Activated CD4-positive, alpha-beta T cell treated with anti-CD3 and anti-CD28 coated beads, Interleukin-2, Interleukin-4, amounts not matched to agents 100 ng/mL and 50 ng/mL, durations not matched to agents 16 hours and 8 hours (primary cell): Measurements from ENCODE around the gene HAVCR2.
A peak's percentile ranks its signal among the peaks of the same experiment; 100 is the strongest.
"Not testable (repeated sequence)": the region's sequence is repeated elsewhere in the genome, so short reads cannot be mapped to it uniquely, and the experiment has no call there.

Experiments
- DNase-seq: peaks from one replicate; pipeline ENCODE4 v3.0.0-alpha.2; 2020; ENCODE audit warnings: low spot score

Gene HAVCR2

DNA sequence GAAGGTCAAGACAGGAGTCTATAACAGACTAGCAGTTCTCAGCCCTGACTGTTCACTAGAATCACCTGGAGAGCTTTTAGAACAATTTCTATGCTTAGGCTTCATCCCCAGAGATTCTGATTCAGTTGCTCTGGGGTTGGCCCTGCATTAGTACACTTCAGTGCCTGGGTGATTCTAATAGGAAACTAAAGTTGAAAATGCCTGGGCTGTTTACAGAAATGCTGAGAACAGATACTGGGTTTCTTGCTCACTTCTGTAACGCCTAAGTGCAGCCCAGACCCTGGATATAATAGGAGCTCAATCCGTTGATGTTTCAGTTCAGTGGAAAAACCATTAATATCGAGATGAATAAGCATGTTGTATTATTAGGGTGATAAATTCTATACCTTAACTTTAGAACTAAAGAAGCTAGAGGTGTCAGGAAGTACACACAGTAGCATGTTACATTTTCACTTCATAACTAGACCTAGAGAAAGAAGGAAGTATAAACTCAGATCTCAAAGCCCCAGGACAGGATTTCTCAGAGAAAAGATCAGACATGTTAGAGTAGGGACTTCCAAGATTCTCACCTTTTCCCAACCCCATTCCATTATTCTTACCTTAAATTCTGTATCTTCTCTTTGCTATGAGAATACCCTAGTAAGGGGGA, 20.4 kb downstream of the HAVCR2 start:
- no peak for DNase-seq

DNA sequence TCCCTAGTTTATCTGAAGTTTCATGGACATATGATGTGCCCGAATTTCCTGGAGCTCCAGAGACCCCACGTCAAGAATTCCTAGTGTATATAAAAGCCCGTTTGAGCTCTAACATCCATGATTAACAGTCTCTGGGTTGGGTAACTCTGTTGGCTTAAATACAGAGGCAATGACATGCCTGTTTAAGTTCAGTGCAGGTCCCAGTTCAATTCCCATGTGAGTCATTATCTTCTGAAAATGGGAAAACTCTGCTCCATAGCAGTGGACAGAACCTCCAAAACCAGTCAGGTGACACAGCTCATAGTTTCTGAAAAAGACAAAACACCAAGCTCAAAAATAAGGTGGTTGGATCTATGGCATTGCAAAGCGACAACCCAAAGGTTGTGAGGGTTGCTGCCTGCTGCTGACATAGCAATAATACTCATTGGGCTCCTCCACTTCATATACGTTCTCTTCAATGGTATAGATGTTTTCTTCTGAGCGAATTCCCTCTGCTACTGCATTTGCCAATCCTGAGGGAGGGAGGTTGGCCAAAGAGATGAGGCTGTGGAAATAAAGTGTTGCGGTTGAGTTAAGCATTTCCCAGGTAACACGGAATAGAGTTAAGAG, 22.0 kb downstream of the HAVCR2 start:
- no peak for DNase-seq

DNA sequence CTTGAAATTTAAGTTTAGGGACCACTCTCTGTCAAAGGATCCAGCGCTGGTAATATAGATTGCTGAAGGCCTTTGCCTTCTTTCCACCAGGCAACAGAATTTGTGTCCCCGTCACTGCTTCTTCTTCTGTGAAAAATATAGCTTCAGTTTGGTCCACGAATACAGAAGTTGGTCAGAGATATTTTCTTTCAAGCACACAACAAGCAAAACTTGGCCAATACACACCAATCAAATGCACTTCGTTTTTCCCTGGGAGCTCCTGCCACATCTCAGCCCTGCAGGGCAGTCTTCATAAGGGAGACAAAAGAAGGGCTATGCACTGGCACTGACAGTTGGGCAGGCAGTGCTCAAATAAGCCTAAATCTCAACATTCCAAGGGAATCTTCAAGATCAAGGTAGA, 22.9 kb downstream of the HAVCR2 start:
- DNase-seq: no peak

DNA sequence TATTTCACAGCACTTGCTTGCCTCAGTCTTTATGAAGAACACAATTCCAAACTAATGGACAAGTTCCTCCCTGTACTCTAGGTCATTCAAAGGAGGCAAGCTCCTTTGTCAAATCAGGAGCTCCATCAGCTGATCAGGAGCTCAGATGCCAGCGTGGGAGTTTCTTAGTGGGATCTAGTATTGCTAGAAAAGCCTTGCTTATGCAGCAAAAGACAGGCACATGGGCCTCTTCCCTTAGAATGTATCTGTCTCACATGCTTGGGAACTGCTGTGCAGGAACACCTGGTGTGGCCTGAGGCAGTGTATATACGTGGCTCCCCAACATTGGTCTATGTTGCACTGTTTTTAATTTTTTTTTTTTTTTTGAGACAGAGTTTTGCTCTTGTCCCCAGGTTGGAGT, 28.6 kb downstream of the HAVCR2 start:
- DNase-seq: no peak

DNA sequence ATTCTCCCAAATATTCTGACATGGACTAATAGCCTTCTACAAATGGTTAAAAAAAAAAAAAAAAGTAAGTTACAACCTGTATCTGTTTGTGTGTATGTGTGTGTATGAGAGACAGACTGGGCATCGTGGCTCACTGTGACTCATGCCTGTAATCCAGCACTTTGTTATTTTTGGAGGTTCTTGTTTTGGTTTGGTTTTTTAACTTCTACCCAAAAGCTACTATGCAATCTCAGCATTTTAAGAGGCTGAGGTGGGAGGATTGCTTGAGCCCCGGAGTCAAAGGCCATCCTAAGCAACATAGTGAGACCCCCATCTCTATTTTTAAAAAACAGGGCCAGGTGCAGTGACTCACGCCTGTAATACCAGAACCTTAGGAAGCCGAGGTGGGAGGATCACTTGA, 32.3 kb downstream of the HAVCR2 start:
- DNase-seq: peak; percentile 13

DNA sequence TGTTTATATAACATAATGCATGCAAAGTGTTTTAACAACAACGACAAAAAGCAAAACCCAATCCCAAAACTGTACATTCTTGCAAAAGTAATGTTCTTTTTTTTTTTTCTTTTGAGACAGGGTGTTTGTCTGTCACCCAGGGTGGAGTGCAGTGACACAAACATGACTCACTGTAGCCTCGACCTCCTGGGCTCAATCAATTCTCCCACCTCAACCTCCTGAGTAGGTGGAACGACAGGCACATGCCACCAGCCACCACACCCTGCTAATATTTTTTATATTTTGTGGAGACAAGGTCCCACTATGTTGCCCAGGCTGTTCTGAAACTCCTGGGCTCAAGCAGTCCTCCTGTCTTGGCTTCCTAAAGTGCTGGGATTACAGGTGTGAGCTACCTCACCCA, 36.3 kb downstream of the HAVCR2 start:
- peak; percentile 3 for DNase-seq

DNA sequence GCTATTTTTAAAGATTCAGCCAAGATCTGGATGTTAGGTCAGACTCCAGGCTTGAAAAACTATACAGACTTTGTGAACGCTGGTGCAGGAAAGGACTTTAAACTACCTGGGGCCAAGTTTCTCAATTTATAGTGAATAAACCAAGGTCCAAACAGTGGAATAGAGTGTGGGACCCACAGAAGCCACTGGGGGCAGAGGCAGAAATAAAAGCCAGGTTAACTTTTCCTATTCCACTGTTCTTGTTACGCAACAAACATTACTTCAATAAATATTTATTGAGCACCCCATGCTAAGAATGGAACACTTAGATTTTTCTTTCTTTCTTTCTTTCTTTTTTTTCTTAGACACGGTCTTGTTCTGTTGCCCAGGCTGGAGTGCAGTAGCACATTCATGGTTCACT, 38.9 kb downstream of the HAVCR2 start:
- no peak for DNase-seq

DNA sequence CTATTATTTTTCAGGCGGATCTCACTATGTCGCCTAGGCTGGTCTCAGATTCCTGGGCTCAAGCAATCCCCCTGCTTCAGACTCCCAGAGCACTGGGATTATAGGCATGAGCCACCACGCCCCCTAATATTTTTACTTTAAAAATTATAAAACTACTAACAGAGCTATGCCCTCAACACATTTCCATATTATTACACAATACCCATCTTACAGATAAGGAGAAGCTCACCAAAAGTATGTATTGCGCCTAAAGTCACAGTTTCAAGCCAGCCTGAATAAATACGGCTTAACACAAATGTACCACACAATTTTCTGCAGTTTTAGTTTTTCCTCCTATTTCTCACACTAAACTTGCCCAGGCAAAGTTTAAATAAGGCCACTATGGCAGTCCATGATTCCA, 40.1 kb downstream of the HAVCR2 start:
- no peak for DNase-seq

DNA sequence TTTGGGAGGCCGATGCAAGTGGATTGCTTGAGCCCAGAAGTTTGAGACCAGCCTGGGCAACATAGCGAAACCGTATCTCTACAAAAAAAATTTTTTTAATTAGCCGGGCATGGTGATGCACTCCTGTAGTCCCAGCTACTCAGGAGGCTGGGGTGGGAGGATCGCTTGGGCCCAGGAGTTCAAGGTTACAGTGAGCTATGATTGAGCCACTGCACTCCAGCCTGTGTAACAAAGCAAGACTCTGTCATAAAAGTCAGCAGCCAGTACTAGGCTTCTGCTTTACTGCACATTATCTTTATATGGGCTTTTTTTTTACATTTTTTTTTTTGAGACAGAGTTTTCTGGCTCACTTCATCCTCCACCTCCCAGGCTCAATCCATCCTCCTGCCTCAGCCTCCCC, 40.5 kb downstream of the HAVCR2 start:
- no peak for DNase-seq

DNA sequence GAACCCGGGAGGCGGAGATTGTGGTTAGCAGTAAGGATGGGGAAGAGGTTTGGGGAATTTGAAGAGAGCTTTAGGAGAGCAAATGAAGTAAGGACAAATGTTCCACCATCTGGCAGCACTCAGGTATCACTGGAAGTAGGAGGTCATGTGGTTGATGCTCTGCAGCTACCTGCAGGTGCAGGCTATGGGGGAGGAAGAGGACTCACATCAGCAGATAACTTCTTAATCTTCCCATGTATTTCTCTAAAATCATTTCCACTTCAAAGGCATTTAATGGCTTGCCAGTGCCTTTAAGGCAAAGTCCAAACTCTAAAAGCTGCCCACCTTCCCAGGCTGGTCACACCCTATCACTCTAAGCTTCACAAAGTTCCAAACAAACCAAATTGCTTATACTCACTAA, 41.8 kb downstream of the HAVCR2 start:
- no peak for DNase-seq

DNA sequence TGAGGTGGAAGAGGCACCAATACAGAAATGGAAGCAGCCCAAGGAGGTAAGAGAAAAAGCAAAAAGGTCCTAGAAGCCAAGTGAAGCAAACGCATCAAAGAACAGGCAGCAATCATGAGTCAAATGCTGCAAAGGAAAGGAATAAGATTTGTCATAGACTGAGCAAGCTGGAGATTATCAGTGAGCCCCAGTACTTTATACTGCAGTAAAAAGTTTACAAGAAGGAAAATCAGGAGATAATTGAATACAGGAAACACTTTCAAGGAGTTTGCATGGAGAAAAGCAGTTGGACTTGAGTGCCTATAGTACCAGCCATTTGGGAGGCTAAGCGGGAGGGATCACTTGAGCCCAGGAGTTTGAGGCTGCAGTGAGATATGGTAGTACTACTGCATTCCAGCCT, 42.8 kb downstream of the HAVCR2 start:
- DNase-seq: no peak

DNA sequence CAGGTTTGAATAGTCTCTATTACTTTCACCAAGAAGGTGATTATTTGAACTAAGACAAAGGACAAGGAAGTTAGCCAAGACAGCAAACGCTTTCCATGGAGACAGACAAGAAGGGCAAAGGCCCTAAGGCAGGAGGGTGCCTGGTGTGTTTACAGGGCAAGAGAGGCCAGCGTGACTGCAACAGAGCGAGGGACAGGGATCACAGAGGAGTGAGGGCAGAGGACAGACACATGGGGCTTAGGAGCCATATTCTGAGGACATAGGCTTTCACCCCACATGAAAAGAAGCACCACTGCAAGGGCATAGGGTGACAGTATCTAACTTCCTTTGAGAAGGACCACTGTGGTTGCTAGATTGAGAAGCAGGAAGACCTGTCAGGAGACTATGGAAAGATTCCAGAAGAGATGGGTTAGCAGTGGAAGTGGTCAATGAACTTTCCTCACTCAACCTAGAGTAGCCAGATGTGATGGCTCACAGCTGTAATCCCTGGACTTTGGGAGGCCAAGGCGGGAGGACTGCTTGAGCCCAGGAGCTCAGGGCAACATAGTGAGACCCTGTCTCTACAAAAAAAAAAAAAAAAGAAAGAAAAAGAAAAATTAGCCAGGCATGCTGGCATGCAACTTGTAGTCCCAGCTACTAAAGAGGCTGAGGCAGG, 44.9 kb downstream of the HAVCR2 start:
- DNase-seq: no peak

DNA sequence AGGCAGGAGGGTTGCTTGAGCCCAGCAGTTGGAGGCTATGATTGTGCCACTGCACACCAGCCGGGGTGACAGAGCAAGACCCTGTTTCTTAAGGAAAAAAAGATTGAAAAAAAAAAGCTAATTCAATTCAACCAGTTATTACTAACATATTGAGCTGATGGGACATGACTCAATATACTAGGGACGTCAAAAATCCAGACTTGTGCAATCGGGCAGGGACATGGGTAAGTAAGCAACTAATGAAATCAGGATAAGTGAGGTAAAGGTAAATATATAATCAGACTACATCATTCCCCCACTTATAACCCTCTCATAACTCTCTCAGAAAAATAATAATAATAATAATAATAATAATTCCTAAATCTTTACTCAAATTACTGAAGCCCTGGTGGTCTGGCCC, 49.0 kb downstream of the HAVCR2 start:
- no peak for DNase-seq

DNA sequence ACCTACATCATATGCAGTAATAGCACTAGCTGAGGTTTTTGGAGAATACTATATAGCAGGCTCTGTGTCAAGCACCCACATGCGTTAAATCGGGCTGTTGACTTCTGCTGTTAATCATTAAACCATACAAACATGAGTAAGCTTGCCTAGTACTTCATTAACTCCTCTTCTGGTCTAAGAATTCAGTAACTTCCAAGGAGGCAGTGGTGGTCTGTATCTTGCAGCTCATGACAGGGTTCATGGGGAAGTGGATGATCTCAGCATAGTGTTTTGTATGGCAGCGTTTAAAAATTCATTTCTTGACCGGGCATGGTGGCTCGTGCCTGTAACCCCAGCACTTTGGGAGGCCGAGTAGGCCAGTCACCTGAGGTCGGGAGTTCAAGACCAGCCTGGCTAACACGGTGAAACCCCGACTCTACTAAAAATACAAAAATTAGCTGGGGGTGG, 49.7 kb downstream of the HAVCR2 start, which contains the start of gene HAVCR1:
Gene HAVCR1, minus strand, starts transcription at position 24 of the 447 bp plus-strand sequence. CDS start 1,173 bp downstream, outside the sequence.
- no peak for DNase-seq

DNA sequence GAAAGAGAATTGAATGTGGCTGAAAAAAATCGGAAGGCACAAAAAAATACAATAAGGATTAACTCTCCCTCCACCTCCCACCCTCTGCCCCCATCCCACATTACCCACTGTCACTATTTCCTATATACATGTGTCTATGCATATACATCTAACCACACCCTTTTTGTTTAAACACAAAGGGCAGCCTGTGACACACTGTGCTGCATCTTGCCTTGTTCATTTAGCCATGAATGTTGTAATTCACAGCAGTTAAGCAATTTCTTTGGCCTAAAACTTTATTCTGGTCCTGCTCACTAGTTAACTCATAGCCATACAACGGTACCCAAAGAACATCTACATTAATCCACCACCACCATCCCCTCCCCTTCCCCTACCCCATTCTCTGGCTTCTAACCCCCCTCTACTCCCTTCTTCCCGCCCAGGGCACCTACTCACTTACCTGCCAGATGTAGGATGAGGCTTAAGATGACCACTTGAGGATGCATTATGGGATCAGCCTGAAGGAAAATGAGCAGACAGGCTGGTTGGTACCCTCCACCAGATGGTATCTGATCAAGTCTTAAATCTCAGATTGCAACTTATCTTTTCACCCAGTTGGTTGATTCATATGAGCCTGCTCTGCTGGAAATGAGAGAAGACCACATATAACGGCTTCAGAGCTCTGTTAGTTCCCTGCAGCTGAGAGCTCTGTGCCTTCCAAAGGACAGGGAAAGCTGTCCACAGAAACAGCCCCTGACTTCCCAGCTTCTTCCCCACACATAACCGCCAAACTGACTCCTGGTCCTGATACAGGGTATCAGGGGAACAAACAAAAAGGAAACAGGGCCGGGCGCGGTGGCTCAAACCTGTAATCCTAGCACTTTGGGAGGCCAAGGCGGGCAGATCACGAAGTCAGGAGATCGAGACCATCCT, 51.1 kb downstream of the HAVCR2 start:
- DNase-seq: no peak

DNA sequence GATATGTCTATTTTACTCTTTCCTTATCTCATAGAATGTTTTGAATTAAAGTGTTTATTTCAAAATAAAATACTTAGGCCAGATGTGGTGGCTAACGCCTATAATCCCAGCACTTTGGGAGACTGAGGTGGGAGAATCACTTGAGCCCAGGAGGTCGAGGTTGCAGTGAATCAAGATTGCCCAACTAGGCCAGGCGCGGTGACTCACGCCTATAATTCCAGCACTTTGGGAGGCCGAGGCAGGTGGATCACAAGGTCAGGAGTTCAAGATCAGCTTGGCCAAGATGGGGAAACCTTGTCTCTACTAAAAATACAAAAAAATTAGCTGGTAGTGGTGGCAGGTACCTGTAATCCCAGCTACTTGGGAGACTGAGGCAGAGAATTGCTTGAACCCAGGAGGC, 52.0 kb downstream of the HAVCR2 start:
- DNase-seq: not testable (repeated sequence)

DNA sequence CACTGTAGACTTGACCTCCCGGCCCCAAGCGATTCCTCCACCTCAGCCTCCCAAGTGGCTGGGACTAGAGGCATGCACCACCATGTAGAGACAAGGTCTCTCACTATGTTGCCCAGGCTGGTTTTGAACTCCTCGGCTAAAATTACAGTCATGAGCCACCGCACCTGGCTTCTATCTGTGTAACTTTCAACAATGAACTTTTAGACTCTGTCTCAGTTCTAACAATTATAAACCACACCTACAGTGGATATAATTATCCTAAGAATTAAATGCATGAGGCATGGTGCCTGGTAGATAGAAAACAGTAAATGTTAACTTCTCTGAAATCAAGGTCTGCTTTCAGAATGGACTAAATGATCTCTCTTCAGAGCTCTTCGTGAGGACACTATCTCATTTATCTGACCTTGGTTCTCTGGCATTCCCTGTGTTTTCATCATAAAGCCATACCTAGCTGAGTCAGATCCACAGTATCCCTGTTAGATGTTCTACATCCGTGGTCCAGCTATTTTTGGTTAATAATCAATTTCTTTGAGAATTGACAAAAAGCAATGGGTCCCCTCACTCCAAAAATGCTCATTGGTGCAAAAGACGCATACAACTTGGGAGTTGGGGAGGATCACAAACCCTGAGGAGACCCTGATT, 57.1 kb downstream of the HAVCR2 start:
- DNase-seq: no peak

DNA sequence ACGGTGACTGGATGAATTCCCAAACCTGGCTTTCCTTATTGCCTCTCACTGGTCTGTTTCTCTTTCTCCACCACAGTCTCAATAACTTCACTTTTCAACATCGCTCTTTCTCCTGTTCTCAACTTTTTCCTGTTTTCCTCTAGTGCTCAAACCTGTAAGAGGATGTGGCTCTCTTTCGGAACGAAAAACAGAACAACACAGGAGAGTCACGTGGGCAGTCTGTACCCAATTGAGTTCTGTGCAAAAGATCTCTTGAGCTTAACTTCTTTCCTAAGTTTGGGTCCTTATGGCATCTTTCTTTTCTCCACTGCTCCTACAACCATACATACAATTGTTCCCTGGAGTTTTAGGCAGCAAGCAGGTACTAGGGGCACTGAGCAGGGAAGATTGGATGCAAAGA, 58.8 kb downstream of the HAVCR2 start:
- no peak for DNase-seq

DNA sequence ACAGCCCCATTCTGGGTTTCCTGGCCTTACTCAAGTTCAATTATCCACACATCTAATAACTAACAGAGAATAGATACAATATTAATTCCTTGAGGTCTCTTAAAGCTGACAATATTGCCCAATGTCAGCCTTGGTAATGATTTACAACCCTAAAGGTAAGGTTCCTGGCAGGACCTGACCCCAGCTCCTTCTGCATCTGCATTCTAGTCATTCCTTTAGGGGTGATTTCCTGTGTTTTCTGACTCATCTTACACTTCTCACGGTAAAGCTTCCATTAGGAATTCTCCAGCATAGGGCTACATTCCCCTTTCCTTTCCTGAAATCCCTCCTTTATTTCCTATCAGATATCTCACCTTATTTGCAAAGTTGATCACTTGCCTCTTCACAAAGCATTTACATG, 59.2 kb downstream of the HAVCR2 start:
- no peak for DNase-seq

DNA sequence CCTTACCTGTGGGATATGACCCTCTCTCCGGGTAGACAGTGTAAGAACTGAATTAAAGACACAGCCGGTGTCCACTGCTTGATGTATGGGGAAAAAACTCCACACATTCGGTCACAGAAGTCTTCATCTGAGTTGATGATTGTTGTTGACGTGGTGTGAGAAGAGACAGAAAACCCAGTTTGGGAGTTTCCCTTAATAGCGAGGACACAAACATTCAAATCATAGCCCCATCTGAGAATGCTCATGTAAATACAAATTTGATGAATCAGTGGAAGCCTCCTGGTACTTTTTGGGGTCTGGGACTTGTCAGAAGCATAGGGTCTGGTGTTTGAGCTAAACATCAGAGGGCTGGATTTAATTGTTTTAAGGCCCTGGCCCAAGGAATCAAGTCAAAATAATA, 60.9 kb downstream of the HAVCR2 start:
- DNase-seq: no peak

DNA sequence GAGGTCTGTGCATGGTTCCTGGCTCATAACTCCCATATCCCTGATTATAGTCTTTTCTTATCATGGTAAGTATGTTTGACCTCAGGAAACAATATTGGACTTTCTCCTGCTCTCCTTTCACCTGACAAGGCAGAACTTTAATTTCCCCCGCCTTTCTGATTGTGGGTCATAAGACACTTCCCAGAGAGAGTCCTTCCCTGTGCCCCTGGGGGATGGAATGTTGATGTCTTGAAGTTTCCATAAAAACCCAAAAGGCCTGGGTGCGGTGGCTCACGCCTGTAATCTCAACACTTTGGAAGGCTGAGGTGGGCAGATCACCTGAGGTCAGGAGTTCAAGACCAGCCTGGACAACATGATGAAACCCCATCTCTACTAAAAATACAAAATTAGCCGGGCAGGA, 61.8 kb downstream of the HAVCR2 start:
- not testable (repeated sequence) for DNase-seq

DNA sequence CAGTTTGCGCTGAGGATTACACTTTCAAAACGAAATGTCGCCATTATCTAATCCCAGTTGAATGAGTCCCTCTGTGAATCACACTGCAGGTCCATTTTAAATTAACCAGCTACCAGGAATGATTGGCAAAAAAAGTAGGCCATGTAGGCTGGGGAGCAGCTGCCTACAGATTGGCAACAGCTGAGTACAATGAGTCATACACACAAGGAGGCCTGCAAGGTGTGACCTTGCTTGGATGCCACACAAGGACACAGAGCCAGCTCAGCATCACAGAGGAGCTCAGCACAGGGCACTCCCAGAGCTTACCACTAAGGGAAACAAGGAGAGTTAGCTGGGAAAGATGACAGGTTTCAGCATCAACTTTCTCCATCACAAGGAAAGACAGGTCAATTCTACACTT, 62.8 kb downstream of the HAVCR2 start:
- DNase-seq: no peak
